Cortex of kidney (tissue), 1 donor: ENCODE results near the gene UST.

Experiments used
- DNase-seq: peaks from one replicate; lab custom pipeline; 2025; lab: John Stamatoyannopoulos, UW

UST gene

GRCh38 chr6:148746363-148747144, at the start of gene UST:
Gene UST (plus strand): TSS chr6:148747030. CDS start chr6:148747431, 401 bp downstream.
- no peak for DNase-seq

- DNase-seq = no peak
Measured at GRCh38 chr6:148697895-148698440, 48.9 kb upstream of the UST start.

- DNase-seq = no peak
Measured at GRCh38 chr6:148698671-148699180, 48.1 kb upstream of the UST start.

- no peak for DNase-seq
Measured at GRCh38 chr6:148700047-148700715, 46.6 kb upstream of the UST start.

- DNase-seq = no peak
Measured at GRCh38 chr6:148700741-148701311, 46.0 kb upstream of the UST start.

GRCh38 chr6:148701375-148701774, 45.5 kb upstream of the UST start:
- DNase-seq = no peak

- DNase-seq = no peak
Measured at GRCh38 chr6:148703900-148704299, 42.9 kb upstream of the UST start.

GRCh38 chr6:148704400-148705246, 42.2 kb upstream of the UST start:
- no peak for DNase-seq

GRCh38 chr6:148708707-148709106, 38.1 kb upstream of the UST start:
- no peak for DNase-seq

- no peak for DNase-seq
Measured at GRCh38 chr6:148709577-148709976, 37.3 kb upstream of the UST start.

GRCh38 chr6:148711833-148712654, 34.8 kb upstream of the UST start:
- DNase-seq = no peak

- DNase-seq = no peak
Measured at GRCh38 chr6:148713033-148713738, 33.6 kb upstream of the UST start.

GRCh38 chr6:148713921-148714320, 32.9 kb upstream of the UST start:
- DNase-seq = no peak

- DNase-seq = no peak
Measured at GRCh38 chr6:148716811-148717210, 30.0 kb upstream of the UST start.

GRCh38 chr6:148720406-148720805, 26.4 kb upstream of the UST start:
- DNase-seq = no peak

GRCh38 chr6:148720897-148721296, 25.9 kb upstream of the UST start:
- no peak for DNase-seq

- DNase-seq = no peak
Measured at GRCh38 chr6:148723484-148723883, 23.3 kb upstream of the UST start.

GRCh38 chr6:148724428-148724827, 22.4 kb upstream of the UST start:
- no peak for DNase-seq

- no peak for DNase-seq
Measured at GRCh38 chr6:148727104-148727503, 19.7 kb upstream of the UST start.

- DNase-seq = no peak
Measured at GRCh38 chr6:148735989-148736388, 10.8 kb upstream of the UST start.
